A549 (cell line): Measurements from ENCODE around the gene COX4I1.

ENCODE experiments used
- FOXS1 ChIP-seq: fragments of 250-450 bp; sonication (Bioruptor Pico); IDR thresholded peaks from 2 replicates; pipeline ENCODE4 v1.5.0; 2020; ENCODE audit warnings: mild to moderate bottlenecking, moderate library complexity
- JUN ChIP-seq, 2 experiments: fragments of >200 bp; sonication (Bioruptor Twin); formaldehyde crosslinking; IDR thresholded peaks; 2 replicates in 1 of 2; 3 replicates in 1 of 2; pipeline ENCODE4 v1.6.1; 2016 to 2017
- JUNB ChIP-seq: fragments of >200 bp; sonication (Bioruptor Twin); formaldehyde crosslinking; IDR thresholded peaks from 2 replicates; pipeline ENCODE4 v1.6.1; 2016
- KDM5A ChIP-seq: fragments of 200-600 bp; sonication (generic); IDR thresholded peaks from 2 replicates; pipeline ENCODE4 v1.6.1; 2016; ENCODE audit warnings: antibody characterized with exemption, mild to moderate bottlenecking
- POLR2A ChIP-seq: IDR thresholded peaks from 2 replicates; pipeline ENCODE4 v1.6.1; 2012; ENCODE audit warnings: mild to moderate bottlenecking, low read length
- SREBF2 ChIP-seq: fragments of 450-650 bp; IDR thresholded peaks from 2 replicates; pipeline ENCODE4 v1.6.1; 2014; ENCODE audit warnings: mild to moderate bottlenecking, moderate library complexity
- TF ChIP-seq, protein P1 (sequence below): fragments of >200 bp; sonication (Bioruptor Twin); formaldehyde crosslinking; IDR thresholded peaks from 3 replicates; pipeline ENCODE4 v1.5.1; 2016

DNA sequence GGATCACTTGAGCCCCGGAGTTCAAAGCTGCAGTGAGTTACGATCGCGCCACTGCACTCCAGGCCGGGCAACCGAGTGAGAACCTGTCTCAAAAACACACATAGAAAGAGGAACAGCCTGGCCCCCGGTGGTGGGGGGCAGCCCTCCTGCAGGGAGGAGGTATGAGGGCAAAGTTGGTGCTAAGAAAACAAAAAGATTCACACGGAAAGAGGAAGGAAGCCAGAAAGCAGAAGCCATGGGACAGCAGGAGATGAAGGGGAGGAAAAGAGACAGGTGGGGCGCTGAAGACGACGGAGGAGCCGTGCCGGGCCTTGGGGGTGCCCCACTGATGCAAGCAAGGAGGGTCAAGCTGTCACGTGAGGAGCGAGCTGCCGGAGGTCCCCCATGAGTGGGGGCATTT lies 40.4 kb upstream of the COX4I1 start:
- TF ChIP-seq POLR2A (no peak), JUNB (no peak), KDM5A (no peak), SREBF2 (no peak), FOXS1 (no peak), JUN (IDR thresholded peaks at IDR 0.05) (no peak)
- TF ChIP-seq, protein P1, sequence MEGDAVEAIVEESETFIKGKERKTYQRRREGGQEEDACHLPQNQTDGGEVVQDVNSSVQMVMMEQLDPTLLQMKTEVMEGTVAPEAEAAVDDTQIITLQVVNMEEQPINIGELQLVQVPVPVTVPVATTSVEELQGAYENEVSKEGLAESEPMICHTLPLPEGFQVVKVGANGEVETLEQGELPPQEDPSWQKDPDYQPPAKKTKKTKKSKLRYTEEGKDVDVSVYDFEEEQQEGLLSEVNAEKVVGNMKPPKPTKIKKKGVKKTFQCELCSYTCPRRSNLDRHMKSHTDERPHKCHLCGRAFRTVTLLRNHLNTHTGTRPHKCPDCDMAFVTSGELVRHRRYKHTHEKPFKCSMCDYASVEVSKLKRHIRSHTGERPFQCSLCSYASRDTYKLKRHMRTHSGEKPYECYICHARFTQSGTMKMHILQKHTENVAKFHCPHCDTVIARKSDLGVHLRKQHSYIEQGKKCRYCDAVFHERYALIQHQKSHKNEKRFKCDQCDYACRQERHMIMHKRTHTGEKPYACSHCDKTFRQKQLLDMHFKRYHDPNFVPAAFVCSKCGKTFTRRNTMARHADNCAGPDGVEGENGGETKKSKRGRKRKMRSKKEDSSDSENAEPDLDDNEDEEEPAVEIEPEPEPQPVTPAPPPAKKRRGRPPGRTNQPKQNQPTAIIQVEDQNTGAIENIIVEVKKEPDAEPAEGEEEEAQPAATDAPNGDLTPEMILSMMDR: no peak
